Calu3 (cell line): ENCODE results near the gene PRRT1. TPM values are rescaled to one million over a fixed set of nuclear protein-coding genes. Genes with fewer than 3 reads are reported as not detected.

ENCODE experiments used
- BruUV-seq: library from RNA; stranded (reverse); fragments of 400-500 nt; replicated peaks from 2 replicates; lab custom pipeline; 2021; lab: Mats Ljungman, UMichigan
- CTCF ChIA-PET: fragments of 300-600 bp; sonication (Branson Sonifier 250); formaldehyde crosslinking; loops from one replicate; lab custom pipeline; 2022; ENCODE audit warnings: antibody characterized with exemption; lab: Charles Lee
- DNase-seq: peaks from one replicate; pipeline ENCODE4 v3.0.0; 2022
- H3K27ac Mint-ChIP-seq: one replicate; pipeline ENCODE4 v1.8.0; 2022; ENCODE audit warnings: mixed read lengths; ENCODE audit not compliant: unreplicated experiment
- H3K27me3 Mint-ChIP-seq: one replicate; pipeline ENCODE4 v1.8.0; 2022; ENCODE audit warnings: mixed read lengths; ENCODE audit not compliant: unreplicated experiment
- H3K36me3 Mint-ChIP-seq: one replicate; pipeline ENCODE4 v1.8.0; 2022; ENCODE audit warnings: mild to moderate bottlenecking, moderate library complexity, mixed read lengths; ENCODE audit not compliant: insufficient read depth, unreplicated experiment
- H3K4me1 Mint-ChIP-seq: one replicate; pipeline ENCODE4 v1.8.0; 2022; ENCODE audit warnings: mild to moderate bottlenecking, low read depth, mixed read lengths; ENCODE audit not compliant: unreplicated experiment
- H3K4me3 Mint-ChIP-seq: one replicate; pipeline ENCODE4 v1.8.0; 2022; ENCODE audit warnings: mild to moderate bottlenecking, low read depth, moderate library complexity, mixed read lengths; ENCODE audit not compliant: unreplicated experiment
- H3K9me3 Mint-ChIP-seq: one replicate; pipeline ENCODE4 v1.8.0; 2022; ENCODE audit warnings: low read depth, mixed read lengths; ENCODE audit not compliant: unreplicated experiment
- intact Hi-C: fragments of 100-400 bp; cut with micrococcal nuclease; formaldehyde crosslinking; loops from one replicate; pipeline ENCODE4 v1.10.0; 2022; ENCODE audit not compliant: unreplicated experiment
- total RNA-seq: library from RNA; stranded (reverse); gene quantifications from 2 replicates; pipeline ENCODE4 v1.2.3, GENCODE V29; 2022
- TF ChIP-seq, protein P1 (sequence below): fragments of 200-600 bp; IDR thresholded peaks from one replicate; pipeline ENCODE4 v1.8.0; 2022; ENCODE audit warnings: antibody characterized with exemption; ENCODE audit not compliant: unreplicated experiment

The PRRT1 gene
- total RNA-seq, 1 experiment from 2014 or later: 1.7 TPM

DNA sequence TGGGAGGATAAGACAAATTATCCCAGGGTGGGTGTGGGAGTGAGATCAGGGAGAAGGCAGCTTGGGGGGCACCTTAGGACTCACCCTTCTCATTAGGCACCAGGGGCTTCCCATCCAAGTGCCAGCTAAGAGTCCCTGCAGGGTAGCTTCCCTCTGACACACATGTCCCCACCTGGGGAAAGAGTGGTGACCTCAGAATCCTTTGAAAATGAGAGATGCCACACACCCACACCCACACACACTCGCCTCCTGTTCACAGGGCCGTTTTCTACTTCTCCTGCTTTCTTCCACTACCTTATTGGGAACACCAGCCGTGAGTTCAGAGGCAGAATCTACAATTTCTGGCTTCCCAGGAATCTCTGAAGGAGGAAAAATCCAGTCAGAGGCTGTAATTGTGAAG, 31.3 kb upstream of the PRRT1 start:
- Mint-ChIP-seq H3K9me3 (no peaks in the 10 kb centered on the region), H3K4me1 (peaks cover 20% of the 10 kb centered on the region), H3K27ac (no peak overlapping the region), H3K27me3 (no peaks in the 10 kb centered on the region), H3K36me3 (peaks cover 78% of the 10 kb centered on the region), H3K4me3 (no peak overlapping the region)
- no peak for DNase-seq
- CTCF ChIA-PET: interaction anchor here (0.6 to 0.7 kb wide), 2 partner anchors 12 to 22 kb away, joined by 3 read pairs; no protein-coding TSS in a partner anchor
- no TSS peak for BruUV-seq
- intact Hi-C loops: no loop called here
- TF ChIP-seq, protein P1, sequence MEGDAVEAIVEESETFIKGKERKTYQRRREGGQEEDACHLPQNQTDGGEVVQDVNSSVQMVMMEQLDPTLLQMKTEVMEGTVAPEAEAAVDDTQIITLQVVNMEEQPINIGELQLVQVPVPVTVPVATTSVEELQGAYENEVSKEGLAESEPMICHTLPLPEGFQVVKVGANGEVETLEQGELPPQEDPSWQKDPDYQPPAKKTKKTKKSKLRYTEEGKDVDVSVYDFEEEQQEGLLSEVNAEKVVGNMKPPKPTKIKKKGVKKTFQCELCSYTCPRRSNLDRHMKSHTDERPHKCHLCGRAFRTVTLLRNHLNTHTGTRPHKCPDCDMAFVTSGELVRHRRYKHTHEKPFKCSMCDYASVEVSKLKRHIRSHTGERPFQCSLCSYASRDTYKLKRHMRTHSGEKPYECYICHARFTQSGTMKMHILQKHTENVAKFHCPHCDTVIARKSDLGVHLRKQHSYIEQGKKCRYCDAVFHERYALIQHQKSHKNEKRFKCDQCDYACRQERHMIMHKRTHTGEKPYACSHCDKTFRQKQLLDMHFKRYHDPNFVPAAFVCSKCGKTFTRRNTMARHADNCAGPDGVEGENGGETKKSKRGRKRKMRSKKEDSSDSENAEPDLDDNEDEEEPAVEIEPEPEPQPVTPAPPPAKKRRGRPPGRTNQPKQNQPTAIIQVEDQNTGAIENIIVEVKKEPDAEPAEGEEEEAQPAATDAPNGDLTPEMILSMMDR: no peak

DNA sequence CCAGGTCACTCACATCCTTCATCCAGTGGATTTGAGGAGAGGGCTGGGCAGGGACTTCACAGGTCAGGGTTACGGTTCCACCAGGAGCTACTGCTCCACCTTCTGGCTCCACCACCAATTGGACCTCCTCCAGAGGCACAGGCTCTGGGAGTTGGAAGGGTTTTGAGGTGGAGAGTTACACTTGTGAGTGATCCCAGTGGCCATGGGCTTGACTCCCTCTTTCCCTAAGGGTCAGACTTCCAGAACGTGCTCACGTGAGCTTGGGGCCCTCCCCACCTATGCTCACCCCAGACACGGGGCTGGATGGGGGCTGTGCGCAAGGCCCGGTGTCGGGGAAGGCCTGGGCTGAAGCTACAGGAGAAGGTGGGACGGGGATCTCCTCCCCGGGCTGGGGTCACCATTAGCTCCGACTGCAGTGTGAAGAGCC, 30.8 kb upstream of the PRRT1 start:
- H3K36me3 Mint-ChIP-seq: peaks cover 78% of the 10 kb centered on the region
- no peak for DNase-seq
- no TSS peak for BruUV-seq
- H3K9me3 Mint-ChIP-seq: no peaks in the 10 kb centered on the region
- no peak overlapping the region for H3K27ac Mint-ChIP-seq
- H3K4me1 Mint-ChIP-seq: peaks cover 15% of the 10 kb centered on the region
- TF ChIP-seq, protein P1: no peak
- intact Hi-C loops: no loop called here
- H3K27me3 Mint-ChIP-seq: no peaks in the 10 kb centered on the region
- CTCF ChIA-PET: interaction anchor here (0.6 to 0.7 kb wide), 2 partner anchors 13 to 23 kb away, joined by 3 read pairs; no protein-coding TSS in a partner anchor
- no peak overlapping the region for H3K4me3 Mint-ChIP-seq

DNA sequence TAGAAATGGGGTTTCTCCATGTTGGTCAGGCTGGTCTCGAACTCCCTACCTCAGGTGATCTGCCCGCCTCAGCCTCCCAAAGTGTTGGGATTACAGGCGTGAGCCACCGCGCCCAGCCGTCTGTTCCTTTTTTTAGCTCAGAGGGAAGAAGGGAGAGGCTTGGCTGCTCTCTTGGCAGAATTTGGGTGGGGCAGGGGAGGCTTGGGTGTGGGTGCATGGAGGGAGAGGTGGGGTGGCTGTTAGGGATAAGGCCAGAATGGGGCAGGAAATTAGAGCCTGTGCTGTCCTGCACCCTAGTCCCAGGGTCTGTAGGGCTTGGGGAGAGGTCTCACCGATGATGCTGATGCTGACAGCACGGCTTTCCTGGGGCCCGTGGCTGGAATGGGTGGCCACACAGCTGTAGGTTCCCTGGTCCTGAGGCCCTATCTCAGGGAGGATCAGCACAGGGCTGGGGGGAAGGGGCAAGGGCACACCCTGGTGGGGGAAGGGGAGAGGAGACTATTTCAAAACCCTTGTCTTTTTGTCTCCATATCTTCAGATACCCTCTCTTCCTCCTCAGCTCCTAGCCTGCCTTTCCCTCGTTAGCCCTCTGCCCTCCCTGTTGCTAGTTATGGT, 30.3 kb upstream of the PRRT1 start:
- intact Hi-C loops: no loop called here
- Mint-ChIP-seq H3K9me3 (no peaks in the 10 kb centered on the region), H3K4me1 (peaks cover 15% of the 10 kb centered on the region), H3K36me3 (peaks cover 78% of the 10 kb centered on the region), H3K27ac (no peak overlapping the region), H3K4me3 (no peak overlapping the region), H3K27me3 (no peaks in the 10 kb centered on the region)
- DNase-seq: no peak
- BruUV-seq: no TSS peak
- TF ChIP-seq, protein P1: no peak
- CTCF ChIA-PET: no interaction called here

DNA sequence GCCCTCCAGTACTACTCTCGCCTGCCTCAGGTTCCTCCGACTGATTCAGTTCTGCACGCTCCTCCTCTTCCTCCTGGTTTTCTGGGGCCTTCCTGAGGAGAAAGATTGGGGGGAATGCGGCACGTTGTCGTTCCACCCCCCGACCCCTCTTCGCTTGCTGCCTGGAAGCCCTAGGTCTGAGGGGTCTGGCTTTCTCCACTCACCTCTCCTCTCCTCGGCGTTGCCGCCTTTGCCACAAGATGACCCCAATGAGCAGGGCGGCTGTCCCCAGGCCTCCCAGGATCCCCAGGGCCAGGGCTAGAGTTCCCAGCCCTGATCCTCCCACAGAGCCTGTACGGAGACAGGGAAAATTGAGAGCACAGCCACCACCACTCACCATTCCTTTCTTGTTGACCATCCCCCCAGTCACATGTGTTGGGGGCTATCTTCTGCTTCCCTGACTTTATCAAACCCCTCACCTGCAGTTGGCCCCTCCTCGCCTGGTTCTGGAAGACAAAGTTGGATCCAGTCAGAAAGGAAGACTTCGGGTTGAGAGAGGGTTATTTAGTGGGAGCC, 29.5 kb upstream of the PRRT1 start:
- H3K4me1 Mint-ChIP-seq: peaks cover 23% of the 10 kb centered on the region
- TF ChIP-seq, protein P1: no peak
- CTCF ChIA-PET: no interaction called here
- intact Hi-C loops: no loop called here
- no peak overlapping the region for H3K27ac Mint-ChIP-seq
- H3K36me3 Mint-ChIP-seq: peaks cover 78% of the 10 kb centered on the region
- H3K9me3 Mint-ChIP-seq: no peaks in the 10 kb centered on the region
- BruUV-seq: no TSS peak
- no peak for DNase-seq
- no peak overlapping the region for H3K4me3 Mint-ChIP-seq
- no peaks in the 10 kb centered on the region for H3K27me3 Mint-ChIP-seq
